HG03521 (cell line): Measurements from ENCODE around the gene ADGRL2.

Experiments
- ATAC-seq: cut with Tn5 transposase; IDR thresholded peaks from one replicate; pipeline ENCODE4 v1.9.1; 2021; ENCODE audit warnings: mild to moderate bottlenecking, moderate library complexity; ENCODE audit not compliant: unreplicated experiment

The ADGRL2 gene

GRCh38 chr1:81899214-81899821, 98.6 kb downstream of the ADGRL2 start:
- no peak for ATAC-seq

DNA sequence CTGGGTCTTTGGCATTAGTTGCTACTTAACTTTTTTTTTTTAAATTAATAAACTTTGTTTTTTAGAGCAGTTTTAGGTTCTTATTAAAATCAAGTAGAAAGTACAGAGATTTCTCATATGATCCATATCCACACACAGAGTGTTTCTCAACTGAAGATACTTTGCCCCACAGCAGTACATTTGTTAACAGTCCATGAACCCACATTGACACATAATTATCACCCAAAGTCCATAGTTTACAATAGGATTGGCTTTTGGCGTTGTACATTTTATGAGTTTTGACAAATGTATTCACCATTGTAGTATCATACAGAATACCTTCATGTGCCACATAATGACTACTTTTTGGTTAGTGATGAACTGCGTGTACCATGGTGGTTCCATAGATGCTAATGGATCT, 106.8 kb downstream of the ADGRL2 start:
- ATAC-seq = no peak

DNA sequence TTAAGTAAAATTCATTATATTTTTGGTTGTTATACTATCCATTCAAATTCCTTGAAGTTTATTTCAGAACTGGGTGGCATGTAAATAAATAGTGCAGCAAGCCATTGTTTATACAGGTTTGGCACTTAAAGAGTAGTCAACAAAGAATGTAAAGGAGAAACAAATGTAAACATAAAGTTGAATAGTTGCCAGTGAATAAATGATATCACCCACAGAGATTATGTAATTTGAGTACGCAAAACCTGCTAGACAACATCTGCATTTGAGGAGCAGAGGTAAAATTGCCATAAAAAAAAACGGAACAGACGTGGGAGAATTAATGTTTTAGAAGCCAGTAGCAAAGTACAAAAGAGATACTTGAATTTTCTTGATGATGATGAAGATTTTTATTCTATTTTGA, 111.6 kb downstream of the ADGRL2 start:
- ATAC-seq = no peak

GRCh38 chr1:81915937-81916336, 115.2 kb downstream of the ADGRL2 start:
- ATAC-seq = no peak

- ATAC-seq = no peak
These were observed 119.6 kb downstream of the ADGRL2 start for GRCh38 chr1:81920245-81920740.

DNA sequence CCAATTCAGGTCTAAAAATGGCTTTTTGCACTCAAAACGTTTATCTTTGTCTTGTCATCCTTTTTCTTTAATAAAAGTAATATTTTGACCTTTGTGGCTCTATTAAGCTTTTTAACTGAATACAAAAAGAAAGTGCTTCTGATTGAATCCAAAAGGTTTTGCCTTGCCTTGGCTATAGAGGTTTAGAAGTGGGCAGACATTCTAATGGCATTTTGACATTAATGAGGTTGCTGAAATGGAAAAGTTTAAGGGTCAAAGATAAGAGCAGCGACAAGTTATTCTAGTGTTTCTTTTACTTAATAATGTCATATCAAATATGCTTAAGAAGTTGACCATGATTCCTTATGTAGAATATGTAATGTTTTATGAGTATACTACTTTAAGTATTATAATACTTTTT, 120.2 kb downstream of the ADGRL2 start:
- no peak for ATAC-seq

- ATAC-seq = no peak
These were observed 120.6 kb downstream of the ADGRL2 start for GRCh38 chr1:81921344-81921743.

DNA sequence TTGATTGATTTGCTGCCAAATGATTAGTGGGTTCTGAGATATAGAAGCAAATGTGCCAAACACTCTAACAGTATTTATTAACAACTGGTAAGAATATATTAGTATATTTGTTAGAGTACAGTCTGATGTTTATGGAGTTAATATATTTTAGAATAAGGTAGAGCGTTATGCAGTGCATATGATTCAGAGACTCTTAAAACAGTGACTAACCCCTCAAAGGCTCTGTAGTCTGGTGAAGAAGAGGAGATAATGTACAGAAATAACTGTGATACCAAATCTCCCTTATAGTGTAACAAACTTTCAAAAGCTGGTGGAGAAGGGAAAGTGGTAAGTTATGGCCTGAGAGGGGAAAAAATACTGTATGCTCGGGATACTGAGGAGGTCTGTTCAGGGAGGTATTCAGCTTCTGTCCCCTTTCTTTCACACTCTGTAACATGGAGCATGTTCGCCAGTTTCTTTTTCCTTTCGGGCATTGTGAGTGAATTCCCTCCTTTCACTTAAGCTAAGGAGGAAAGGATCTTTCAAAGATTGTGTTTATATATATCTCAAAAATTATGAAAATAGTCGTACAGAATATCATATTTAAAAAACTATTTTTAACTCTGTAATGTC, 121.2 kb downstream of the ADGRL2 start:
- ATAC-seq = no peak

DNA sequence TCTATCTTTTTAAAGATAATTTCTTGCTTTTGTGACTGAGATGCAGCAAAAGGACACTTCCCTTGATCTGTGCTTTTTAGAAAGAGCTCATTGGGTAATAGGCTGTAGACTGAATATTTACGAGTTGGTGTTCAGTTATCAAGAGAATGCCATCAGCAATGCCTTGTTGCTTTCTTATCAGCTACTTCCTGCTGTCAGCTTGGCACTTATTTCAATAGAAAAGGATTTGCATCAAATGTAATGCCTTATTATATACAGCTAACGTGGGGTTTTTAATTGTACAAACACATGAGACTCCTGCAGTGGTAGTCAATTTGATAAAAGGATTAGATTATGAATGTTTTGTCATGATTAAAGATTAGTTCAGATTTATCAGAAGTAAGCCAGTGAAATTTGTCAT, 122.2 kb downstream of the ADGRL2 start:
- ATAC-seq = no peak

GRCh38 chr1:81929106-81929505, 128.4 kb downstream of the ADGRL2 start:
- ATAC-seq = no peak

DNA sequence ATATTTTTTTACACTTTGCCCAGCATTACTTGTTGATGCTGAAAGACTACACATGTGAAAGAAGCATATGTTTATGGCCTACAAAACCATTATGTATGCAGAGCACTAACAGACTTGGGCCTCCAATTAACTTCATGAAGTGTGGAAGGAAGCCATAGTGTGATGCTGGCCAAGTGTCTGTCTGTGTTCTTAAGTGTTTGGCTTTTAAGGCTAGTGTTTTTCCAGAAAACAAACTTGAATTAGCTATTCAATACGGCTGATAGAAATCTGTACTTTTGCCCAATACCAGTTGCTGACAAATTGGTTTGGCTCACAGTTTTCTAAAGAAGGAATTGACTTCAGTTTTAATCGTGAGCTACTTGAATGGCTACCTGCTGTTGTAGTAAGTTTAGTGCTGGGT, 136.1 kb downstream of the ADGRL2 start:
- ATAC-seq = no peak

GRCh38 chr1:81937791-81938450, 137.2 kb downstream of the ADGRL2 start:
- no peak for ATAC-seq

DNA sequence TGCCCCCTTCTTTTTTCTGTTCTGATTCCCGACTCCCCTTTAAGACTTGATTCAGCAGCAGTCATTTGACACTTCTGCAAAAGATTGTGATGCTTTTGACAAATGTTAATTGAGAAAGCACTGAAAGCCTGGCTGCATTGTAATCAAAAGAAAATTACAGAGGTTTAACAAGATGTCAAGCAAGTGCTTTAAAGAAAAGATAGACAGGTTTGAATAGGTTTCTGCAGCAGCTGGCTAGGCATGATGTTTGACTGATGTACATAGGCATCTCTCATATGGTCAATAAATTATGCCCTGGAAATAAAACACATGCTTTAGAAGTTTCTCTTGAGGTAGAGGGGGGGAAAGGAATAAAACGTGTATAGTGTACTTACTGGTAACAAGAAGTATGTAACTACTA, 147.8 kb downstream of the ADGRL2 start:
- no peak for ATAC-seq

DNA sequence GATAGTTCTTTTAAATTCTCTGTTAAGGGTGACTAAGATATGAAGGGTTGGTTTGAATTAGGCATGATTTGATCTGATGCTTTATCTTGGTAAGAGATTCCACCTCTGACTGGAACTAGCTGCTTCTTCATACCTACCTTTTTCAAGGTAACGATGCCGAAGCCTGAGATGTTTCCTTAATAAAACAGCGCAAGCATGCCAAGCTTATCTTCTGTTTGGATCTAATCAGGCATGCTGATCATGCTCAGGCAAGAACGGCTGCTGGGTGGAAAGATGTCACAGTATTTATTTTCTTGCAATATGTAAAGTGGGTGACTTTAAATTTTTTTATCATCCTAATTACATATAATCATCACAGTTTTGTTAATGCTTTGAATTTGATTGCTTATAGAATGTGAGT, 148.7 kb downstream of the ADGRL2 start:
- no peak for ATAC-seq

GRCh38 chr1:81950037-81950436, 149.3 kb downstream of the ADGRL2 start:
- no peak for ATAC-seq

- no peak for ATAC-seq
These were observed 150.0 kb downstream of the ADGRL2 start for GRCh38 chr1:81950591-81951244.

DNA sequence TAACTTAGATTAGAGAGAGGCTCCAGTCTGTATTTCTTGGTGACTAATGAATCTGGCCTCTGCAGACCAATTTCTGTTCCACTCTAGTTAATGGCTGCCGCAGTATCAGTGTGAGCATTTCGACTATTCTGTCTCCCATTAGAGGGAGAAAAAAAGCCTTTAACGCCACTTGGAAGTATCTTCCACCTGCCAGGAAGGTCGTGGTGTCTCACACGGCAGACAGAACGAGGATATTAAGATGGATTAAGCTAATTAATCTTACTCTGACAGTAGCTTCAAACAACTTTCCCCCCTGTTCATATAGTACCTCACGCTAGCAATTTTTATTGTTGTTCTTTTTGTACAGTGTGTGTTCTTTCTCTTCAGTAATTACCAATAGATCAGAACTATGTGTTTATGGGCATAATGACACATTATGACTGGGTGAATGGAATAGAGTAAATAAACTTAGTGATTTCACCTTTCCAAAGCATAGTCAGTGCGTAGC, 153.8 kb downstream of the ADGRL2 start:
- ATAC-seq = no peak

GRCh38 chr1:81967951-81968350, 167.2 kb downstream of the ADGRL2 start:
- ATAC-seq = no peak

- ATAC-seq = no peak
These were observed 169.7 kb downstream of the ADGRL2 start for GRCh38 chr1:81970416-81970815.

DNA sequence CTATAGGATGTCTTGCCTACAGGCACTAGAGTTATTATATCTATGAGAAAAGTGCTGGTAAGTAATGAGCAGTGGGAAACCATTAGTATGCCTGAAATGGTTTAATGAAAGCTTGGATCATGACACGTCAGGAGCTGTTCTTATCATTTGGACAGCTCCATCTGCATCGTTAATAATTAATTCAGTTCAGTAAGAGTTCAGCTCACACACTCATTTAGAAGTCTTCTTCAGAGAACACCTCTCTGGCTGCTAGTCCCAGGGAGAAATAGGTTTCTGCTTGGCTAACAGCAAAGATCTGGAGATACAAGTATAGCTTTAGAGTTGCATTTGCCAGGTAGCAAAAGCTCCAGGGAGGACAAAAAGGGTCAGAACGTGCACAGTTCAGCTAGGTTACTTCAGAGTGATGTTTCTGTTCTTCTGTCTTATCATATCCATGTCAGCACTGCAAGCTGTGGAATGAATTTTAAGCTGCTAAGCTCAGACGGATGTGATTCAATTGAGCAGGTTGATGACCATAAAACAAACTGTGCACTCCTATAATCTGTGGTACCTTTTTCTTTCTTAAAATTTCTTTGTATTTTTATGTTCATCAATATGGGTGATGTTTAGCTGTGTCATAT, 173.6 kb downstream of the ADGRL2 start:
- ATAC-seq = no peak

GRCh38 chr1:81974883-81975555, 174.3 kb downstream of the ADGRL2 start:
- no peak for ATAC-seq
